ENCODE measurements around the gene SNRNP200.
A peak's percentile ranks its signal among the peaks of the same experiment; 100 is the strongest.

The SNRNP200 gene

DNA sequence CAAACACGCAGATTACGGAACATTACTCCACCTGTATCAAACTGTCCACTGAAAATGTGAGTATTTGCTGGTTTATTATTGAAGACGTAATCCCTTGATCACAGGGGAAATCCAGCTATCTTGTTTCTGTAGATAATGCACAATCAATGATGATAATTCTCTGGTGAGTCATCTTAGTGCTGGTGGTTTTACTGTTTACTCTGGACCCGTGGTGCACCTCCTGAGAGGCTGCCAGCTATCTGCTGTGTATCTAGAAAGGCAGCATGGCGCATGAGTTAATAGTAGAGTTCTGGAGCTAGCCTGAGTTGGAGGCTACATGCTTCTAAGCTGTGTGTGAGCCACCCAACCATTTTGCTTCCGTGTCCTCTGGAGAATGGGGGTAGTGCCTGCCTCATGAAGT is 36.7 kb upstream of the SNRNP200 start (continued):
- TF ChIP-seq ZNF24 (tag by site-specific recombination; IDR thresholded peaks at IDR 0.05) (0 out of 2 replicates have a peak, but pooled peaks have one; percentile 41), ZNF184 (tag by site-specific recombination; IDR thresholded peaks at IDR 0.05) (0 out of 2 replicates have a peak, but pooled peaks have one; percentile 17), ZFP37 (tag by site-specific recombination; IDR thresholded peaks at IDR 0.05) (peak; percentile 24; the same call in 1 of the 2 replicates), ZNF239 (tag by site-specific recombination; IDR thresholded peaks at IDR 0.05) (no peak), BCL11A (tag by site-specific recombination; IDR thresholded peaks at IDR 0.05; ENCODE audit: low read depth) (0 out of 2 replicates have a peak, but pooled peaks have one; percentile 26), OSR2 (tag by site-specific recombination; IDR thresholded peaks at IDR 0.05) (peak; percentile 24; the same call in 1 of the 2 replicates), ZBTB21 (tag by site-specific recombination; IDR thresholded peaks at IDR 0.05) (no peak), ZNF707 (tag by site-specific recombination; IDR thresholded peaks at IDR 0.05) (no peak), SALL2 (tag by site-specific recombination; IDR thresholded peaks at IDR 0.05; ENCODE audit: borderline replicate concordance) (no peak), MEIS1 (CRISPR knock-in tag; IDR thresholded peaks at IDR 0.05; ENCODE audit: borderline replicate concordance) (no peak), ZNF558 (tag by site-specific recombination; IDR thresholded peaks at IDR 0.05) (no peak), ZNF140 (tag by site-specific recombination; IDR thresholded peaks at IDR 0.05) (no peak)

DNA sequence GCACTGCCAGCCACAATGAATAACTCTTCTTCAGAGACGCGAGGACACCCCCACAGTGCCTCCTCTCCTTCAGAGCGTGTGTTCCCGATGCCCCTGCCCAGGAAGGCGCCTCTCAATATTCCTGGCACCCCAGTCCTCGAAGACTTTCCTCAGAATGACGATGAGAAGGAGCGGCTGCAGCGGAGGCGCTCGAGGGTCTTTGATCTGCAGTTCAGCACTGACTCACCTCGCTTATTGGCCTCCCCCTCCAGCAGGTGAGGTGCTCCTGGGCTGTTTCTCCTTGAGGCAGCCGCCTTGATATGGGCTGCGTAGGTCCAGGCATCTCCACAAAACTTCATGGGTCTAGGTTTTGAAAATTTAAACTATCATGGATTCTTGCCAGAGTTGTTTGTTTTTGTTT is 36.3 kb upstream of the SNRNP200 start:
- TF ChIP-seq, protein P1, sequence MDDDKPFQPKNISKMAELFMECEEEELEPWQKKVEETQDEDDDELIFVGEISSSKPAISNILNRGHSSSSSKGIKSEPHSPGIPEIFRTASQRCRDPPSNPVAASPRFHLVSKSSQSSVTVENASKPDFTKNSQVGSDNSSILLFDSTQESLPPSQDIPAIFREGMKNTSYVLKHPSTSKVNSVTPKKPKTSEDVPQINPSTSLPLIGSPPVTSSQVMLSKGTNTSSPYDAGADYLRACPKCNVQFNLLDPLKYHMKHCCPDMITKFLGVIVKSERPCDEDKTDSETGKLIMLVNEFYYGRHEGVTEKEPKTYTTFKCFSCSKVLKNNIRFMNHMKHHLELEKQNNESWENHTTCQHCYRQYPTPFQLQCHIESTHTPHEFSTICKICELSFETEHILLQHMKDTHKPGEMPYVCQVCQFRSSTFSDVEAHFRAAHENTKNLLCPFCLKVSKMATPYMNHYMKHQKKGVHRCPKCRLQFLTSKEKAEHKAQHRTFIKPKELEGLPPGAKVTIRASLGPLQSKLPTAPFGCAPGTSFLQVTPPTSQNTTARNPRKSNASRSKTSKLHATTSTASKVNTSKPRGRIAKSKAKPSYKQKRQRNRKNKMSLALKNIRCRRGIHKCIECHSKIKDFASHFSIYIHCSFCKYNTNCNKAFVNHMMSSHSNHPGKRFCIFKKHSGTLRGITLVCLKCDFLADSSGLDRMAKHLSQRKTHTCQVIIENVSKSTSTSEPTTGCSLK (tag by site-specific recombination; IDR thresholded peaks at IDR 0.05): no peak
- POLR2A ChIA-PET: interaction anchor here (0.6 to 1.3 kb wide), 4 partner anchors 9 to 75 kb away, joined by 3 to 7 read pairs (median 4); partner anchors contain the start of gene SNRNP200
- Histone ChIP-seq H3K9me3 (ENCODE audit: control insufficient read depth, insufficient read depth, low read depth, low read length) (no peaks in the 10 kb centered on the region), H3K36me3 (ENCODE audit: control insufficient read depth in 2 of 2, insufficient read depth in 1 of 2, low read length in 2 of 2) (peaks cover 48 to 58% of the 10 kb centered on the region in 2 experiments), H3K4me3 (ENCODE audit: low read depth, low read length) (no peak overlapping the region), H3K4me1 (ENCODE audit: control insufficient read depth, insufficient read depth, low read length) (peaks cover 17% of the 10 kb centered on the region), H3K27ac (ENCODE audit: extremely low read depth, low read depth, low read length) (peak overlapping the region; percentile 44; the same call in 1 of the 2 replicates)
- CTCF ChIA-PET: interaction anchor here (0.5 to 1.2 kb wide), 3 partner anchors 65 to 420 kb away, joined by 3 read pairs; no protein-coding TSS in a partner anchor

DNA sequence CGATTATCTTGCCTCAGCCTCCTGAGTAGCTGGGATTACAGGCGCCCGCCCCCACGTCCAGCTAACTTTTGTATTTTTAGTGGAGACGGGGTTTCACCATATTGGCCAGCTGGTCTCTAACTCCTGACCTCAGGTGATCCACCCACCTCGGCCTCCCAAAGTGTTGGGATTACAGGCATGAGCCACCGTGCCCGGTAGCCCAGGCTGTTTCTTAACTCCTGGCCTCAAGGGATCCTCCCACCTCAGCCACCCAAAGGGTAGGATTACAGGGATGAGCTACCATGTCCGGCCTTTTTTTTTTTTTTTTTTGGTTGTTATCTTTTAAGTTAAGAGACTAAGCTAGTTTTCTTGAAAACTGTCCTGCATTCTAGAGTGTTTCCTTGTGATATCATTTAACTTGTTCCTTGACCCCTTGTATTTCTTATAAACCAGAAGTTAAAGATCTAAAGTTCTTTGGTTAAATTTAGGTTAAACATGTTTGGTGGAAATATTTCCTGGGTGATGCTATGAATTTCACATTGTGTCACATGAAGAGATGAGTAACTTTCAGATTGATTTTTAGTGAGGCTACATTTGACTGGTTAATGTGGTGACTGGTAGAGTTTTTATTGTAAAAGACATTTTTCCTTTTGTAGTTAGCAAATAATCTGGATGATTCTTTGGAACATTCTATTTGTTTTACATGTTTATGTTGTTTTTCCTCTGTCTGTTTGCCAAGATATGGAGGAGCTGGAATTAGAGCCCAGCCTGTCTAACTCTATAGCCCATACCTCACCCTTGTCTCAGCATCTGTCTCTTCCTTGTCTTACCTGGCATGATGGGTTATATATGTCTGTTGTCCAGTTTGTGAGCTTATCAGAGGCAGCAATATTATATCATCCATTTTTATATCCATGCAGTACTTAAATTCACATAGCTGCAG is 35.4 kb upstream of the SNRNP200 start:
- POLR2A ChIA-PET: no interaction called here
- H3K9me3 ChIP-seq (ENCODE audit: control insufficient read depth, insufficient read depth, low read depth, low read length): no peaks in the 10 kb centered on the region
- no peak overlapping the region for H3K4me3 ChIP-seq (ENCODE audit: low read depth, low read length)
- H3K36me3 ChIP-seq (ENCODE audit: control insufficient read depth in 2 of 2, insufficient read depth in 1 of 2, low read length in 2 of 2): peaks cover 41 to 49% of the 10 kb centered on the region in 2 experiments
- 0 out of 2 replicates have a peak overlapping the region, but pooled peaks have one; percentile 8 for H3K27ac ChIP-seq (ENCODE audit: extremely low read depth, low read depth, low read length)
- H3K4me1 ChIP-seq (ENCODE audit: control insufficient read depth, insufficient read depth, low read length): peaks cover 17% of the 10 kb centered on the region
- CTCF ChIA-PET: interaction anchor here (0.6 to 1.2 kb wide), 3 partner anchors 17 to 170 kb away, joined by 3 to 4 read pairs (median 3); no protein-coding TSS in a partner anchor
- TF ChIP-seq ZNF529 (tag by site-specific recombination; IDR thresholded peaks at IDR 0.05; ENCODE audit: insufficient replicate concordance): no peak
- no peak for TF ChIP-seq GLI2 (tag by site-specific recombination; IDR thresholded peaks at IDR 0.05; ENCODE audit: borderline replicate concordance, low read depth)
- TF ChIP-seq ZNF670 (tag by site-specific recombination; IDR thresholded peaks at IDR 0.05; ENCODE audit: low read depth): no peak
- TF ChIP-seq SCRT2 (tag by site-specific recombination; IDR thresholded peaks at IDR 0.05): no peak
- no peak for TF ChIP-seq MYNN (tag by site-specific recombination; IDR thresholded peaks at IDR 0.05; ENCODE audit: borderline replicate concordance)
- no peak for TF ChIP-seq ZNF16 (tag by site-specific recombination; IDR thresholded peaks at IDR 0.05; ENCODE audit: low read depth)
- TF ChIP-seq ZNF768 (tag by site-specific recombination; IDR thresholded peaks at IDR 0.05): no peak
- TF ChIP-seq EGR2 (tag by site-specific recombination; IDR thresholded peaks at IDR 0.05; ENCODE audit: low read depth): peak; percentile 57
- TF ChIP-seq, protein P2, sequence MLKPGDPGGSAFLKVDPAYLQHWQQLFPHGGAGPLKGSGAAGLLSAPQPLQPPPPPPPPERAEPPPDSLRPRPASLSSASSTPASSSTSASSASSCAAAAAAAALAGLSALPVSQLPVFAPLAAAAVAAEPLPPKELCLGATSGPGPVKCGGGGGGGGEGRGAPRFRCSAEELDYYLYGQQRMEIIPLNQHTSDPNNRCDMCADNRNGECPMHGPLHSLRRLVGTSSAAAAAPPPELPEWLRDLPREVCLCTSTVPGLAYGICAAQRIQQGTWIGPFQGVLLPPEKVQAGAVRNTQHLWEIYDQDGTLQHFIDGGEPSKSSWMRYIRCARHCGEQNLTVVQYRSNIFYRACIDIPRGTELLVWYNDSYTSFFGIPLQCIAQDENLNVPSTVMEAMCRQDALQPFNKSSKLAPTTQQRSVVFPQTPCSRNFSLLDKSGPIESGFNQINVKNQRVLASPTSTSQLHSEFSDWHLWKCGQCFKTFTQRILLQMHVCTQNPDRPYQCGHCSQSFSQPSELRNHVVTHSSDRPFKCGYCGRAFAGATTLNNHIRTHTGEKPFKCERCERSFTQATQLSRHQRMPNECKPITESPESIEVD (tag by site-specific recombination; IDR thresholded peaks at IDR 0.05): peak; percentile 60; the same call in 1 of the 2 replicates
- TF ChIP-seq, protein P3, sequence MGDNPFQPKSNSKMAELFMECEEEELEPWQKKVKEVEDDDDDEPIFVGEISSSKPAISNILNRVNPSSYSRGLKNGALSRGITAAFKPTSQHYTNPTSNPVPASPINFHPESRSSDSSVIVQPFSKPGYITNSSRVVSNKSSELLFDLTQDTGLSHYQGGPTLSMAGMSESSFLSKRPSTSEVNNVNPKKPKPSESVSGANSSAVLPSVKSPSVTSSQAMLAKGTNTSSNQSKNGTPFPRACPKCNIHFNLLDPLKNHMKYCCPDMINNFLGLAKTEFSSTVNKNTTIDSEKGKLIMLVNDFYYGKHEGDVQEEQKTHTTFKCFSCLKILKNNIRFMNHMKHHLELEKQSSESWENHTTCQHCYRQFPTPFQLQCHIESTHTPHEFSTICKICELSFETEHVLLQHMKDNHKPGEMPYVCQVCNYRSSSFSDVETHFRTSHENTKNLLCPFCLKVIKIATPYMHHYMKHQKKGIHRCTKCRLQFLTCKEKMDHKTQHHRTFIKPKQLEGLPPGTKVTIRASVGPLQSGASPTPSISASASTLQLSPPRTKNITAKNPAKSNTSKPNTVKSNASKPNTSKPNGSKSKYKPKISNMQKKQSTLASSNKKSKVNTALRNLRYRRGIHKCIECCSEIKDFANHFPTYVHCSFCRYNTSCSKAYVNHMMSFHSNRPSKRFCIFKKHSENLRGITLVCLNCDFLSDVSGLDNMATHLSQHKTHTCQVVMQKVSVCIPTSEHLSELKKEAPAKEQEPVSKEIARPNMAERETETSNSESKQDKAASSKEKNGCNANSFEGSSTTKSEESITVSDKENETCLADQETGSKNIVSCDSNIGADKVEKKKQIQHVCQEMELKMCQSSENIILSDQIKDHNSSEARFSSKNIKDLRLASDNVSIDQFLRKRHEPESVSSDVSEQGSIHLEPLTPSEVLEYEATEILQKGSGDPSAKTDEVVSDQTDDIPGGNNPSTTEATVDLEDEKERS (tag by site-specific recombination; IDR thresholded peaks at IDR 0.05): no peak
- no peak for TF ChIP-seq ZNF544 (tag by site-specific recombination; IDR thresholded peaks at IDR 0.05)
- no peak for TF ChIP-seq ZNF677 (tag by site-specific recombination; IDR thresholded peaks at IDR 0.05)
